ENCODE measurements around the gene LPIN3.

The LPIN3 gene

GRCh38 chr20:41393705-41394066, 53.1 kb downstream of the LPIN3 start:
- DNase-seq (ENCODE audit: low read depth in 2 of 2) = no peak

- DNase-seq (ENCODE audit: low read depth in 2 of 2) = no peak
These were observed 53.5 kb downstream of the LPIN3 start for GRCh38 chr20:41394081-41394480.

- DNase-seq (ENCODE audit: low read depth in 2 of 2) = no peak
These were observed 54.5 kb downstream of the LPIN3 start for GRCh38 chr20:41394931-41395666.

- no peak for DNase-seq (ENCODE audit: low read depth in 2 of 2)
These were observed 55.3 kb downstream of the LPIN3 start for GRCh38 chr20:41395667-41396664.

GRCh38 chr20:41398408-41398807, 57.8 kb downstream of the LPIN3 start:
- DNase-seq (ENCODE audit: low read depth in 2 of 2) = no peak

GRCh38 chr20:41403604-41404003, 63.0 kb downstream of the LPIN3 start:
- DNase-seq (ENCODE audit: low read depth in 2 of 2) = no peak

- DNase-seq (ENCODE audit: low read depth in 2 of 2) = no peak
These were observed 64.8 kb downstream of the LPIN3 start for GRCh38 chr20:41405436-41405835.

- no peak for DNase-seq (ENCODE audit: low read depth in 2 of 2)
These were observed 65.7 kb downstream of the LPIN3 start for GRCh38 chr20:41406353-41406752.

- no peak for DNase-seq (ENCODE audit: low read depth in 2 of 2)
These were observed 66.3 kb downstream of the LPIN3 start for GRCh38 chr20:41406896-41407444.

- no peak for DNase-seq (ENCODE audit: low read depth in 2 of 2)
These were observed 67.0 kb downstream of the LPIN3 start for GRCh38 chr20:41407607-41408006.

- no peak for DNase-seq (ENCODE audit: low read depth in 2 of 2)
These were observed 67.7 kb downstream of the LPIN3 start for GRCh38 chr20:41408156-41408794.

- no peak for DNase-seq (ENCODE audit: low read depth in 2 of 2)
These were observed 68.4 kb downstream of the LPIN3 start for GRCh38 chr20:41408986-41409385.
